GM18511 (cell line): ENCODE measurements around the gene FUBP1.
"Not testable (repeated sequence)": the region's sequence is repeated elsewhere in the genome, so short reads cannot be mapped to it uniquely, and the experiment has no call there.

Source experiments
- ATAC-seq: cut with Tn5 transposase; IDR thresholded peaks from one replicate; pipeline ENCODE4 v1.9.1; 2021; ENCODE audit warnings: mild to moderate bottlenecking, moderate library complexity; ENCODE audit not compliant: unreplicated experiment

Gene FUBP1

GRCh38 chr1:77990629-77991204 lies 11.8 kb upstream of the FUBP1 start:
- ATAC-seq, result no peak

GRCh38 chr1:77989744-77990143 lies 10.9 kb upstream of the FUBP1 start:
- no peak for ATAC-seq

DNA sequence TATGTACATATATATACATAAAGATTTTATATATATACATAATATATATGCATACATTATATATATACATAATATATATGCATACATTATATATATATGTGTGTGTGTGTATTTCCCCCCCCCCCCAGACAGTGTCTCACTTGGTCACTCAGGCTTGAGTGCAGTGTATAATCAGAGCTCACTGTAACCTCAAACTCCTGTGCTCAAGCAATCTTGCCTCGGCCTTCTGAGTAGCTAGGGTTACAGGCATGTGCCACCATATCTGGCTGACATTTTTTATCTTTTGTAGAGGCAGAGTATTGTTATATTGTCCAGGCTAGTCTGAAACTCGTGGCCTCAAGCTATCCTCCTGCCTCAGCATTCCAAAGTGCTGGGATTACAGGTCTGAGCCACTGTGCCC lies 9.0 kb upstream of the FUBP1 start:
- no peak for ATAC-seq

DNA sequence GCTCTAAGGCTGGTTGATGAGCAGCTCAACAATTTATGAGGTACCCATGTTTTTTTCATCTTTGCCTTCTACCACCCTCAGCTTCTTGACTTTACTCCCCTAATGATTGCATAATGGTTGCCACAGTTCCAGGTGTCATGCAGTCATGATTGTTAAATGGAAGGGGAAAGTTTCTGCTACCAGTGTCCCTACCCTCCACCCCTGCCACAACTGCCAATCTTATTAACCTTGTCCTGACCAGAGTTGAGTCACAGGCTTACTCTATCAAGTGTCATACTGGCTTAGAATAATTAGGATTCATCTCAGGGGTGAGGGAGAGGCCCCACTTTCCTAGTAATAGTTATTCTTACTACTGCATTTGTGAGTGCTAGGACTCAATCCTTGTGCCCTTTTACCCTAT lies 7.9 kb upstream of the FUBP1 start:
- ATAC-seq, result no peak

- ATAC-seq, result no peak
These were observed 5.8 kb upstream of the FUBP1 start for GRCh38 chr1:77984629-77985028.

- no peak for ATAC-seq
These were observed 5.1 kb upstream of the FUBP1 start for GRCh38 chr1:77983997-77984355.

- not testable (repeated sequence) for ATAC-seq
These were observed 4.6 kb upstream of the FUBP1 start for GRCh38 chr1:77983352-77983996.

GRCh38 chr1:77978293-77978968 lies 441 bp downstream of the FUBP1 start:
- peak; percentile 66 for ATAC-seq

DNA sequence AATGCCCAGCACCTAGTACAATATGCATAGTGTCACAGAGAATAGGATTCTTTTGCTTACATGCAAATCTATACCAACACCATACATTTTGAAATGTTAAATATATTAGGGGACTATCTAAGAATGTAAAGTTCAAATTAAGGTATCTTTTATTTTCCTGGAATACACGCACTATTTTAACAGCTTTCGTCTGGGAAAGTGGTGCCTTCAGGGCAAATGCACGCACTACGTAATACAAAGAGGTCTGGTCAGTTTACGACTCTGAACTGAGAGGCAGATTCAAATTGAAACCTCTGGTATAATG lies 931 bp downstream of the FUBP1 start:
- ATAC-seq, result no peak

GRCh38 chr1:77976433-77977076 lies 2.3 kb downstream of the FUBP1 start:
- ATAC-seq, result no peak

DNA sequence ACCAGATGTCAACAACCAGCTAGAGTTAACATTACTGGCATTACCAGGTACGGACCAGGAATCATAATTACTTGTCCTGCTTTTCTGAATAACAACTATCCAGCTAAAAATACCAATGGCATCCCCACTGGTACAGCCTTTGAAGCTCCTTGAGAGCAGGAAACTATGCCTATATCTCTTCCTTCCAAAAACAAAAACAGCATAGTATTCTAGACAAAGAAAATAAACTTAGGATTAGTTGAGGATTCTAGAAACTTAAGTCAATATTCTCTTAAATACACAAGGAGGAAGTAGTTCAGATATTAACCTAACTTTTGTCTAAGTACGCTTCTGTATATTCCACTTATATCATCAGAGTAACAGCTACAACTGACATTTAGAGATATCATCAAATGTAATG lies 3.0 kb downstream of the FUBP1 start:
- ATAC-seq, result no peak

DNA sequence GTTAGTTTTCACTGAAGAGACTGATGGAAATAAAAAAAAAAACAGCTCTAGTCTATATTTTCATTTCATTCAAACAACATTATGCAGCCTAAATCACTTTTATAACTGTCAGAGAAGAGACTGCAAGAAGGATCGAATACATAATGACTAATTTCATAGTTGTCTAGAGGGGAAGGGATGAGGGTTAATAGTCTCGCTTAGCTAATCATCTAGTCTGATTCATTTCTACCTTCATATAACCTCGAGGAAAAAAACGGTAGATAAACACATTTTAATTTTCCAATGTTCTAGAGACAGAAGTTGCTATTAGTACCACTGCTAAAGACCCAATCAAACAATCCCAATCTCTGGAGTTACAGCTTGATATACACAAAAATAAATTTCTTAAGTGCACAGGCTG lies 3.5 kb downstream of the FUBP1 start:
- ATAC-seq, result no peak

GRCh38 chr1:77972080-77972479 lies 6.8 kb downstream of the FUBP1 start:
- no peak for ATAC-seq

DNA sequence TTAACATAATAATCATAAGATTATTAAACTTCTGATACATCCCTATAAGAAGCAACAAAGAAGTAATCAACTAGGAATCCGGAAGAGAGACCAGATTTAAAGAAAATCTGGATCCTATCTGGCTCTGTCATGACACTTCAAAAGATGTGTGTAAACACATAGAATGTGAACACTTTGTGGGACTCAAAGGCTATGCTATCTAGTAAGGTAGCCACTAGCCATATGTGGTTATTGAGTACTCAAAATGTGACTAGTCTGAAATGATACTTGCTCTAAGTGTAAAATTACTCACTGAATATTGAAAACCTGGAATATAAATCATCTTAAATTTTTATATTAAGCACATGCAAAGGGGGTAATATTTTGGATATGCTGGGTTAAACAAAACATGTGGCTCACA lies 8.7 kb downstream of the FUBP1 start:
- no peak for ATAC-seq

DNA sequence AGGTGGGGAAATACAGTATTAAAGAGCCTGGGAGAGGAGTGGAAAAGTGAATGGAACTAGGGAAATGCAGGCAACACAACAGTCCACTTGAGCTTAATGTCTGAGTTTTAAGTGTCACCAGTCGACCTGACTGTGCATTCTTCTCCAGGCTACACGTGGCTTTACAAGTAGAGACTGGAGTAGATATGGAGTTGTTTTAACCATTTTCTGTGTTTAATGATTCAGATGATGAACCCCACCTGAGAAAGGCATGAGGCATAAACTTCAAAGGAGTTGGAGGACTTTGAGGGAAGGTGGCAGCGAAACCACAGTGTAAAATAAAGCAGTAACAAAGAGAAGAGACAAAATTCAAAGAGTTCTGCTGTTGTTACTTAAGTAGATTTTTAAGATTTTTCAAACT lies 12.6 kb downstream of the FUBP1 start:
- ATAC-seq, result no peak

DNA sequence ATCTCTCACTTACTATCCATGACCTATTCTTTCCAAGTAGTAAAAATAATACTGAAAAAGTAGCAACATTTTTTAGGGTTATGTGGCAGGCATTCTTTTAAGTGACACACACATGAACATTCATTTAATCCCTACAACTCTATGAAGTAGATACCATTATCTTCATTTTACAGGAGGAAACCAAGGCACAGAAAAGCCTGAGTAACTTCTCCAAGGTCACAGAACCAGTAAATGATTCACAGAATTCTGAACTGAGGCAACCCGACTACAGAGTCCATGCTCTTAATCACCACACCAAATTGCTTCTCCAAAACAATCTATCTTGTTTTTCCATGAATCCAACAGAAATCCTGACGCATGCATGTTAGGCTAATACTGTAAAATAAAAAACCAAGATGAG lies 17.5 kb downstream of the FUBP1 start:
- no peak for ATAC-seq

- ATAC-seq, result no peak
These were observed 20.0 kb downstream of the FUBP1 start for GRCh38 chr1:77958850-77959249.

- no peak for ATAC-seq
These were observed 20.5 kb downstream of the FUBP1 start for GRCh38 chr1:77958391-77958790.

GRCh38 chr1:77956464-77956863 lies 22.4 kb downstream of the FUBP1 start:
- ATAC-seq, result no peak

- no peak for ATAC-seq
These were observed 23.2 kb downstream of the FUBP1 start for GRCh38 chr1:77955709-77956108.

GRCh38 chr1:77954521-77954920 lies 24.4 kb downstream of the FUBP1 start:
- ATAC-seq, result no peak

DNA sequence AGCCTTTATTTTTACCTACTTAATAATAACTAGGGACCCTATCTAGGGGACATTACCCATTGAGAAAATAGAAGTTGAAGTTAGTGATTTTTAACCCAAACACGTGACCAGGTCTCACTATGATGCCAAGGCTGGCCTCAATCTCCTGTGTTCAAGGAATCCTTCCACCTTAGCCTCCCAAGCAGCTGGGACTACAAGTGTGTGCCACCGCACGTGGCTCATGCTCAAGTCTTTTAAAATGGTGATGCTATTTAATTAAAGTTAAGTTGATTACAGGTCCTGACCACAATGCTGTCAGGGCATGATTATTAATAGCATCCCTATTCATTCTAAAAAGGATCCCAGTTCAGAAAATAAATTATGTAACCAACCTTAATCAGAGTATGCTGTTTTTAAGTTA lies 25.0 kb downstream of the FUBP1 start:
- ATAC-seq, result no peak
